Measurements from ENCODE around the gene SETD2.
"Not testable (repeated sequence)": the region's sequence is repeated elsewhere in the genome, so short reads cannot be mapped to it uniquely, and the experiment has no call there.

SETD2 gene

GRCh38 chr3:47164007-47164881, at the start of gene SETD2:
Gene SETD2 (minus strand): TSS chr3:47164113. CDS start chr3:47163924, 189 bp downstream.
- H2AFZ ChIP-seq (ENCODE audit: low read depth): peak within 1 kb of the TSS; percentile 81
- TF ChIP-seq CTCF (conservative IDR thresholded peaks at IDR 0.05; ENCODE audit: low read depth, low read length): peak; percentile 17; the same call in 1 of the 2 replicates
- peaks cover 4% of the 10 kb centered on the region; the same call in 1 of the 2 replicates for H4K20me1 ChIP-seq (ENCODE audit: insufficient read depth)
- H3K79me2 ChIP-seq (ENCODE audit: insufficient read depth, low read depth): peaks cover 38% of the 10 kb centered on the region
- no peaks in the 10 kb centered on the region for H3K27me3 ChIP-seq (ENCODE audit: insufficient read depth, low read depth)
- H3K4me3 ChIP-seq (IDR thresholded peaks at IDR 0.05; ENCODE audit: insufficient read depth, low read depth, low read length): peak within 1 kb of the TSS; percentile 31
- H3K9ac ChIP-seq: peak within 1 kb of the TSS; percentile 82
- peak within 1 kb of the TSS; percentile 87 for H3K27ac ChIP-seq
- H3K36me3 ChIP-seq (ENCODE audit: insufficient read depth): no peaks in the 10 kb centered on the region
- H3K4me1 ChIP-seq (ENCODE audit: low read depth, poor library complexity, severe bottlenecking): peaks cover 46% of the 10 kb centered on the region
- H3K4me2 ChIP-seq: peak within 1 kb of the TSS; percentile 76

GRCh38 chr3:47210863-47211405, 47.0 kb upstream of the SETD2 start:
- Histone ChIP-seq H3K27me3 (ENCODE audit: insufficient read depth, low read depth) (no peaks in the 10 kb centered on the region), H4K20me1 (ENCODE audit: insufficient read depth) (no peaks in the 10 kb centered on the region), H3K4me1 (ENCODE audit: low read depth, poor library complexity, severe bottlenecking) (no peaks in the 10 kb centered on the region), H3K27ac (no peak overlapping the region), H3K36me3 (ENCODE audit: insufficient read depth) (no peaks in the 10 kb centered on the region), H3K4me3 (IDR thresholded peaks at IDR 0.05; ENCODE audit: insufficient read depth, low read depth, low read length) (no peak overlapping the region), H3K9ac (no peak overlapping the region), H2AFZ (ENCODE audit: low read depth) (no peak overlapping the region), H3K4me2 (no peak overlapping the region), H3K79me2 (ENCODE audit: insufficient read depth, low read depth) (no peaks in the 10 kb centered on the region)
- no peak for TF ChIP-seq CTCF (conservative IDR thresholded peaks at IDR 0.05; ENCODE audit: low read depth, low read length)

GRCh38 chr3:47206022-47206421, 42.1 kb upstream of the SETD2 start:
- not testable (repeated sequence) for H3K36me3 ChIP-seq (ENCODE audit: insufficient read depth); H3K4me1 ChIP-seq (ENCODE audit: low read depth, poor library complexity, severe bottlenecking); H3K27ac ChIP-seq; H3K4me3 ChIP-seq (IDR thresholded peaks at IDR 0.05; ENCODE audit: insufficient read depth, low read depth, low read length); H3K4me2 ChIP-seq; H3K9ac ChIP-seq; H4K20me1 ChIP-seq (ENCODE audit: insufficient read depth); H3K27me3 ChIP-seq (ENCODE audit: insufficient read depth, low read depth); H2AFZ ChIP-seq (ENCODE audit: low read depth); H3K79me2 ChIP-seq (ENCODE audit: insufficient read depth, low read depth)

- H3K4me3 ChIP-seq (IDR thresholded peaks at IDR 0.05; ENCODE audit: insufficient read depth, low read depth, low read length): no peak overlapping the region
- no peak overlapping the region for H3K4me2 ChIP-seq
- TF ChIP-seq CTCF (conservative IDR thresholded peaks at IDR 0.05; ENCODE audit: low read depth, low read length): no peak
- H3K9ac ChIP-seq: no peak overlapping the region
- no peak overlapping the region for H2AFZ ChIP-seq (ENCODE audit: low read depth)
- H3K36me3 ChIP-seq (ENCODE audit: insufficient read depth): no peaks in the 10 kb centered on the region
- no peak overlapping the region for H3K27ac ChIP-seq
- H4K20me1 ChIP-seq (ENCODE audit: insufficient read depth): no peaks in the 10 kb centered on the region
- H3K4me1 ChIP-seq (ENCODE audit: low read depth, poor library complexity, severe bottlenecking): no peaks in the 10 kb centered on the region
- H3K27me3 ChIP-seq (ENCODE audit: insufficient read depth, low read depth): no peaks in the 10 kb centered on the region
- H3K79me2 ChIP-seq (ENCODE audit: insufficient read depth, low read depth): no peaks in the 10 kb centered on the region
These were observed 41.0 kb upstream of the SETD2 start for GRCh38 chr3:47204875-47205274.

- Histone ChIP-seq H3K36me3 (ENCODE audit: insufficient read depth) (no peaks in the 10 kb centered on the region), H3K27me3 (ENCODE audit: insufficient read depth, low read depth) (no peaks in the 10 kb centered on the region), H3K4me1 (ENCODE audit: low read depth, poor library complexity, severe bottlenecking) (no peaks in the 10 kb centered on the region), H3K27ac (no peak overlapping the region), H3K79me2 (ENCODE audit: insufficient read depth, low read depth) (no peaks in the 10 kb centered on the region), H3K4me2 (no peak overlapping the region), H4K20me1 (ENCODE audit: insufficient read depth) (no peaks in the 10 kb centered on the region), H2AFZ (ENCODE audit: low read depth) (no peak overlapping the region), H3K4me3 (IDR thresholded peaks at IDR 0.05; ENCODE audit: insufficient read depth, low read depth, low read length) (no peak overlapping the region), H3K9ac (no peak overlapping the region)
- TF ChIP-seq CTCF (conservative IDR thresholded peaks at IDR 0.05; ENCODE audit: low read depth, low read length): no peak
These were observed 38.6 kb upstream of the SETD2 start for GRCh38 chr3:47202542-47202941.
